Measurements from ENCODE around the gene FABP3.

FABP3 gene

GRCh38 chr1:31371121-31371959, 1.5 kb downstream of the FABP3 start:
- no peak for DNase-seq (ENCODE audit: low spot score)

- DNase-seq (ENCODE audit: low spot score) = no peak
Measured at GRCh38 chr1:31370565-31370964, 2.3 kb downstream of the FABP3 start.

- DNase-seq (ENCODE audit: low spot score) = no peak
Measured at GRCh38 chr1:31370021-31370420, 2.9 kb downstream of the FABP3 start.

- DNase-seq (ENCODE audit: low spot score) = no peak
Measured at GRCh38 chr1:31368611-31369107, 4.2 kb downstream of the FABP3 start.

GRCh38 chr1:31366796-31367195, 6.1 kb downstream of the FABP3 start:
- no peak for DNase-seq (ENCODE audit: low spot score)

- DNase-seq (ENCODE audit: low spot score) = no peak
Measured at GRCh38 chr1:31364561-31365250, 8.2 kb downstream of the FABP3 start.

GRCh38 chr1:31362032-31362431, 10.8 kb downstream of the FABP3 start:
- DNase-seq (ENCODE audit: low spot score) = no peak

- DNase-seq (ENCODE audit: low spot score) = no peak
Measured at GRCh38 chr1:31361607-31362006, 11.3 kb downstream of the FABP3 start.

- DNase-seq (ENCODE audit: low spot score) = no peak
Measured at GRCh38 chr1:31356427-31356826, 16.4 kb downstream of the FABP3 start.

GRCh38 chr1:31354283-31354682, 18.6 kb downstream of the FABP3 start:
- DNase-seq (ENCODE audit: low spot score) = no peak

GRCh38 chr1:31348449-31348848, 24.4 kb downstream of the FABP3 start:
- no peak for DNase-seq (ENCODE audit: low spot score)

- DNase-seq (ENCODE audit: low spot score) = no peak
Measured at GRCh38 chr1:31346785-31347184, 26.1 kb downstream of the FABP3 start.

GRCh38 chr1:31345635-31346034, 27.2 kb downstream of the FABP3 start:
- DNase-seq (ENCODE audit: low spot score) = no peak

GRCh38 chr1:31344503-31344902, 28.4 kb downstream of the FABP3 start:
- no peak for DNase-seq (ENCODE audit: low spot score)

- no peak for DNase-seq (ENCODE audit: low spot score)
Measured at GRCh38 chr1:31336687-31337467, 36.0 kb downstream of the FABP3 start.

- DNase-seq (ENCODE audit: low spot score) = no peak
Measured at GRCh38 chr1:31335007-31335406, 37.9 kb downstream of the FABP3 start.

GRCh38 chr1:31327381-31327780, 45.5 kb downstream of the FABP3 start:
- DNase-seq (ENCODE audit: low spot score) = no peak

GRCh38 chr1:31326461-31326860, 46.4 kb downstream of the FABP3 start:
- no peak for DNase-seq (ENCODE audit: low spot score)

- no peak for DNase-seq (ENCODE audit: low spot score)
Measured at GRCh38 chr1:31324992-31325391, 47.9 kb downstream of the FABP3 start.

GRCh38 chr1:31324093-31324492, 48.8 kb downstream of the FABP3 start:
- DNase-seq (ENCODE audit: low spot score) = no peak

- no peak for DNase-seq (ENCODE audit: low spot score)
Measured at GRCh38 chr1:31318146-31318545, 54.7 kb downstream of the FABP3 start.

- DNase-seq (ENCODE audit: low spot score) = no peak
Measured at GRCh38 chr1:31315902-31316301, 57.0 kb downstream of the FABP3 start.

All from CD4-positive, alpha-beta T cell treated with Interleukin-6 at 100 ng/mL for 8 hours (primary cell).